ENCODE measurements around the gene ADAMTS17.

ADAMTS17 gene

GRCh38 chr15:100330221-100330620 lies 11.6 kb downstream of the ADAMTS17 start:
- no peak for TF ChIP-seq CTCF (IDR thresholded peaks at IDR 0.05; ENCODE audit: control insufficient read depth, extremely low read depth, insufficient read depth)
- no peak for DNase-seq (ENCODE audit: low read depth)
- H3K4me3 ChIP-seq (ENCODE audit: low read depth, low read length): no peak overlapping the region

- DNase-seq (ENCODE audit: low read depth): no peak
- no peak for TF ChIP-seq CTCF (IDR thresholded peaks at IDR 0.05; ENCODE audit: control insufficient read depth, extremely low read depth, insufficient read depth)
Measured at GRCh38 chr15:100328796-100329195, 13.0 kb downstream of the ADAMTS17 start.

GRCh38 chr15:100318880-100319279 lies 22.9 kb downstream of the ADAMTS17 start:
- TF ChIP-seq CTCF (IDR thresholded peaks at IDR 0.05; ENCODE audit: control insufficient read depth, extremely low read depth, insufficient read depth): no peak
- no peak overlapping the region for H3K4me3 ChIP-seq (ENCODE audit: low read depth, low read length)

More at GRCh38 chr15:100328796-100329195, 13.0 kb downstream of the ADAMTS17 start:
- H3K4me3 ChIP-seq (ENCODE audit: low read depth, low read length): no peak overlapping the region

GRCh38 chr15:100314809-100315400 lies 26.9 kb downstream of the ADAMTS17 start:
- no peak overlapping the region for H3K4me3 ChIP-seq (ENCODE audit: low read depth, low read length)
- no peak for TF ChIP-seq CTCF (IDR thresholded peaks at IDR 0.05; ENCODE audit: control insufficient read depth, extremely low read depth, insufficient read depth)
- DNase-seq (ENCODE audit: low read depth): no peak

More at GRCh38 chr15:100318880-100319279, 22.9 kb downstream of the ADAMTS17 start:
- DNase-seq (ENCODE audit: low read depth): no peak

GRCh38 chr15:100311833-100312476 lies 29.8 kb downstream of the ADAMTS17 start:
- no peak for TF ChIP-seq CTCF (IDR thresholded peaks at IDR 0.05; ENCODE audit: control insufficient read depth, extremely low read depth, insufficient read depth)
- DNase-seq (ENCODE audit: low read depth): no peak
- no peak overlapping the region for H3K4me3 ChIP-seq (ENCODE audit: low read depth, low read length)

GRCh38 chr15:100311154-100311625 lies 30.6 kb downstream of the ADAMTS17 start:
- no peak for DNase-seq (ENCODE audit: low read depth)
- H3K4me3 ChIP-seq (ENCODE audit: low read depth, low read length): no peak overlapping the region
- no peak for TF ChIP-seq CTCF (IDR thresholded peaks at IDR 0.05; ENCODE audit: control insufficient read depth, extremely low read depth, insufficient read depth)
